Activated gamma-delta T cell treated with Interleukin-2 at 50 U/mL for 16 hours (primary cell): Measurements from ENCODE around the gene BCCIP.

Source experiments
- DNase-seq: peaks from one replicate; pipeline ENCODE4 v3.0.0-alpha.2; 2020

BCCIP gene

GRCh38 chr10:125799451-125800182 lies 23.7 kb upstream of the BCCIP start:
- no peak for DNase-seq

GRCh38 chr10:125801574-125801973 lies 21.8 kb upstream of the BCCIP start:
- no peak for DNase-seq

- no peak for DNase-seq
Observed at GRCh38 chr10:125802131-125802530, 21.2 kb upstream of the BCCIP start.

GRCh38 chr10:125802739-125803138 lies 20.6 kb upstream of the BCCIP start:
- DNase-seq, result no peak

GRCh38 chr10:125808047-125808446 lies 15.3 kb upstream of the BCCIP start:
- no peak for DNase-seq

- no peak for DNase-seq
Observed at GRCh38 chr10:125811251-125811650, 12.1 kb upstream of the BCCIP start.

- DNase-seq, result no peak
Observed at GRCh38 chr10:125812128-125812750, 11.1 kb upstream of the BCCIP start.

- DNase-seq, result no peak
Observed at GRCh38 chr10:125815764-125816163, 7.6 kb upstream of the BCCIP start.

- DNase-seq, result no peak
Observed at GRCh38 chr10:125816548-125816947, 6.8 kb upstream of the BCCIP start.

GRCh38 chr10:125817337-125817946 lies 5.9 kb upstream of the BCCIP start:
- no peak for DNase-seq

- DNase-seq, result no peak
Observed at GRCh38 chr10:125820701-125821100, 2.6 kb upstream of the BCCIP start.

GRCh38 chr10:125823663-125824251 lies 411 bp downstream of the BCCIP start:
- no peak for DNase-seq

GRCh38 chr10:125824736-125825135 lies 1.4 kb downstream of the BCCIP start:
- DNase-seq, result no peak

GRCh38 chr10:125827133-125827532 lies 3.8 kb downstream of the BCCIP start:
- DNase-seq, result no peak

GRCh38 chr10:125828311-125828710 lies 5.0 kb downstream of the BCCIP start:
- DNase-seq, result no peak

- no peak for DNase-seq
Observed at GRCh38 chr10:125836746-125837145, 13.4 kb downstream of the BCCIP start.

GRCh38 chr10:125838802-125839575 lies 15.6 kb downstream of the BCCIP start:
- no peak for DNase-seq

GRCh38 chr10:125840406-125840805 lies 17.1 kb downstream of the BCCIP start:
- DNase-seq, result no peak

- no peak for DNase-seq
Observed at GRCh38 chr10:125840955-125841354, 17.6 kb downstream of the BCCIP start.

GRCh38 chr10:125843603-125844329 lies 20.4 kb downstream of the BCCIP start:
- no peak for DNase-seq

- no peak for DNase-seq
Observed at GRCh38 chr10:125844751-125845221, 21.4 kb downstream of the BCCIP start.

GRCh38 chr10:125845617-125846016 lies 22.3 kb downstream of the BCCIP start:
- no peak for DNase-seq
